HEK293 (cell line): ENCODE data around the gene TFPI.

Source experiments
- HOXA7 ChIP-seq: sonication (generic); formaldehyde crosslinking; IDR thresholded peaks from 2 replicates; pipeline ENCODE4 v1.8.1; 2022; ENCODE audit warnings: missing genetic modification reagents, borderline replicate concordance
- ZBTB8A ChIP-seq: fragments of 450-650 bp; formaldehyde crosslinking; IDR thresholded peaks from 2 replicates; pipeline ENCODE4 v1.5.1; 2016; ENCODE audit warnings: missing biosample characterization, missing genetic modification characterization
- ZNF114 ChIP-seq: fragments of 450-650 bp; formaldehyde crosslinking; IDR thresholded peaks from 2 replicates; pipeline ENCODE4 v1.5.0; 2017; ENCODE audit warnings: missing biosample characterization, missing genetic modification characterization
- ZNF121 ChIP-seq: fragments of 450-650 bp; formaldehyde crosslinking; IDR thresholded peaks from 2 replicates; pipeline ENCODE4 v1.5.1; 2016; ENCODE audit warnings: missing biosample characterization, missing genetic modification characterization
- ZNF138 ChIP-seq: fragments of 450-650 bp; formaldehyde crosslinking; IDR thresholded peaks from 2 replicates; pipeline ENCODE4 v1.5.1; 2016; ENCODE audit warnings: missing biosample characterization, missing genetic modification characterization, borderline replicate concordance
- ZNF274 ChIP-seq, 2 experiments: fragments of 200-500 bp in 1 of 2; fragments of 450-650 bp in 1 of 2; sonication (Bioruptor generic) in 1 of 2; formaldehyde crosslinking in 1 of 2; IDR thresholded peaks; 2 replicates each; pipeline versions ENCODE4 v1.5.1 to v1.6.1; 2014 to 2016; ENCODE audit warnings: borderline replicate concordance in 1 of 2, inconsistent platforms in 1 of 2, low read length in 1 of 2, missing biosample characterization in 1 of 2, missing genetic modification characterization in 1 of 2
- ZNF311 ChIP-seq: fragments of 450-650 bp; formaldehyde crosslinking; IDR thresholded peaks from 2 replicates; pipeline ENCODE4 v1.5.1; 2017; ENCODE audit warnings: missing biosample characterization, missing genetic modification characterization, borderline replicate concordance
- ZNF423 ChIP-seq: fragments of 450-650 bp; formaldehyde crosslinking; IDR thresholded peaks from 2 replicates; pipeline ENCODE4 v1.5.1; 2016; ENCODE audit warnings: missing biosample characterization, missing genetic modification characterization
- ZNF639 ChIP-seq: fragments of 450-650 bp; formaldehyde crosslinking; IDR thresholded peaks from 2 replicates; pipeline ENCODE4 v1.5.1; 2016; ENCODE audit warnings: missing biosample characterization, missing genetic modification characterization
- ZNF747 ChIP-seq: fragments of 450-650 bp; formaldehyde crosslinking; IDR thresholded peaks from 2 replicates; pipeline ENCODE4 v1.5.1; 2016; ENCODE audit warnings: missing biosample characterization, missing genetic modification characterization
- ZSCAN30 ChIP-seq: fragments of 450-650 bp; IDR thresholded peaks from 2 replicates; pipeline ENCODE4 v1.5.1; 2018; ENCODE audit warnings: missing biosample characterization, mild to moderate bottlenecking, missing genetic modification characterization, moderate library complexity
- ZSCAN4 ChIP-seq: fragments of 450-650 bp; formaldehyde crosslinking; IDR thresholded peaks from 2 replicates; pipeline ENCODE4 v1.5.1; 2017; ENCODE audit warnings: missing biosample characterization, missing genetic modification characterization
- TF ChIP-seq, protein P1 (sequence below): fragments of 450-650 bp; formaldehyde crosslinking; IDR thresholded peaks from 2 replicates; pipeline ENCODE4 v1.5.1; 2016; ENCODE audit warnings: missing biosample characterization, missing genetic modification characterization
- TF ChIP-seq, protein P2 (sequence below): fragments of 450-650 bp; formaldehyde crosslinking; IDR thresholded peaks from 2 replicates; pipeline ENCODE4 v1.5.1; 2016; ENCODE audit warnings: missing biosample characterization, missing genetic modification characterization

- TF ChIP-seq, protein P1, sequence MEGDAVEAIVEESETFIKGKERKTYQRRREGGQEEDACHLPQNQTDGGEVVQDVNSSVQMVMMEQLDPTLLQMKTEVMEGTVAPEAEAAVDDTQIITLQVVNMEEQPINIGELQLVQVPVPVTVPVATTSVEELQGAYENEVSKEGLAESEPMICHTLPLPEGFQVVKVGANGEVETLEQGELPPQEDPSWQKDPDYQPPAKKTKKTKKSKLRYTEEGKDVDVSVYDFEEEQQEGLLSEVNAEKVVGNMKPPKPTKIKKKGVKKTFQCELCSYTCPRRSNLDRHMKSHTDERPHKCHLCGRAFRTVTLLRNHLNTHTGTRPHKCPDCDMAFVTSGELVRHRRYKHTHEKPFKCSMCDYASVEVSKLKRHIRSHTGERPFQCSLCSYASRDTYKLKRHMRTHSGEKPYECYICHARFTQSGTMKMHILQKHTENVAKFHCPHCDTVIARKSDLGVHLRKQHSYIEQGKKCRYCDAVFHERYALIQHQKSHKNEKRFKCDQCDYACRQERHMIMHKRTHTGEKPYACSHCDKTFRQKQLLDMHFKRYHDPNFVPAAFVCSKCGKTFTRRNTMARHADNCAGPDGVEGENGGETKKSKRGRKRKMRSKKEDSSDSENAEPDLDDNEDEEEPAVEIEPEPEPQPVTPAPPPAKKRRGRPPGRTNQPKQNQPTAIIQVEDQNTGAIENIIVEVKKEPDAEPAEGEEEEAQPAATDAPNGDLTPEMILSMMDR (tag by site-specific recombination) = no peak
- TF ChIP-seq ZNF747 (tag by site-specific recombination) (no peak), HOXA7 (CRISPR knock-in tag) (no peak), ZNF639 (tag by site-specific recombination) (no peak), ZNF274 (IDR thresholded peaks at IDR 0.05; ENCODE audit: low read length) (no peak), ZNF274 (tag by site-specific recombination; IDR thresholded peaks at IDR 0.05; ENCODE audit: borderline replicate concordance) (no peak), ZSCAN30 (no peak), ZNF138 (tag by site-specific recombination) (no peak), ZSCAN4 (no peak), ZNF114 (tag by site-specific recombination) (no peak), ZNF423 (tag by site-specific recombination) (no peak), ZNF121 (tag by site-specific recombination) (no peak), ZNF311 (tag by site-specific recombination) (no peak), ZBTB8A (tag by site-specific recombination) (no peak)
- TF ChIP-seq, protein P2, sequence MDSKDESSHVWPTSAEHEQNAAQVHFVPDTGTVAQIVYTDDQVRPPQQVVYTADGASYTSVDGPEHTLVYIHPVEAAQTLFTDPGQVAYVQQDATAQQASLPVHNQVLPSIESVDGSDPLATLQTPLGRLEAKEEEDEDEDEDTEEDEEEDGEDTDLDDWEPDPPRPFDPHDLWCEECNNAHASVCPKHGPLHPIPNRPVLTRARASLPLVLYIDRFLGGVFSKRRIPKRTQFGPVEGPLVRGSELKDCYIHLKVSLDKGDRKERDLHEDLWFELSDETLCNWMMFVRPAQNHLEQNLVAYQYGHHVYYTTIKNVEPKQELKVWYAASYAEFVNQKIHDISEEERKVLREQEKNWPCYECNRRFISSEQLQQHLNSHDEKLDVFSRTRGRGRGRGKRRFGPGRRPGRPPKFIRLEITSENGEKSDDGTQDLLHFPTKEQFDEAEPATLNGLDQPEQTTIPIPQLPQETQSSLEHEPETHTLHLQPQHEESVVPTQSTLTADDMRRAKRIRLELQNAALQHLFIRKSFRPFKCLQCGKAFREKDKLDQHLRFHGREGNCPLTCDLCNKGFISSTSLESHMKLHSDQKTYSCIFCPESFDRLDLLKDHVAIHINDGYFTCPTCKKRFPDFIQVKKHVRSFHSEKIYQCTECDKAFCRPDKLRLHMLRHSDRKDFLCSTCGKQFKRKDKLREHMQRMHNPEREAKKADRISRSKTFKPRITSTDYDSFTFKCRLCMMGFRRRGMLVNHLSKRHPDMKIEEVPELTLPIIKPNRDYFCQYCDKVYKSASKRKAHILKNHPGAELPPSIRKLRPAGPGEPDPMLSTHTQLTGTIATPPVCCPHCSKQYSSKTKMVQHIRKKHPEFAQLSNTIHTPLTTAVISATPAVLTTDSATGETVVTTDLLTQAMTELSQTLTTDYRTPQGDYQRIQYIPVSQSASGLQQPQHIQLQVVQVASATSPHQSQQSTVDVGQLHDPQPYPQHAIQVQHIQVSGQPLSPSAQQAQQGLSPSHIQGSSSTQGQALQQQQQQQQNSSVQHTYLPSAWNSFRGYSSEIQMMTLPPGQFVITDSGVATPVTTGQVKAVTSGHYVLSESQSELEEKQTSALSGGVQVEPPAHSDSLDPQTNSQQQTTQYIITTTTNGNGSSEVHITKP (tag by site-specific recombination) = no peak
Measured at GRCh38 chr2:187478719-187479118, 75.5 kb downstream of the TFPI start.
